ENCODE data around the gene FLNC. TPM values are rescaled to one million over a fixed set of nuclear protein-coding genes. Genes with fewer than 3 reads are reported as not detected.

The FLNC gene
- total RNA-seq, 1 donor from 2014 or later = 241 TPM

DNA sequence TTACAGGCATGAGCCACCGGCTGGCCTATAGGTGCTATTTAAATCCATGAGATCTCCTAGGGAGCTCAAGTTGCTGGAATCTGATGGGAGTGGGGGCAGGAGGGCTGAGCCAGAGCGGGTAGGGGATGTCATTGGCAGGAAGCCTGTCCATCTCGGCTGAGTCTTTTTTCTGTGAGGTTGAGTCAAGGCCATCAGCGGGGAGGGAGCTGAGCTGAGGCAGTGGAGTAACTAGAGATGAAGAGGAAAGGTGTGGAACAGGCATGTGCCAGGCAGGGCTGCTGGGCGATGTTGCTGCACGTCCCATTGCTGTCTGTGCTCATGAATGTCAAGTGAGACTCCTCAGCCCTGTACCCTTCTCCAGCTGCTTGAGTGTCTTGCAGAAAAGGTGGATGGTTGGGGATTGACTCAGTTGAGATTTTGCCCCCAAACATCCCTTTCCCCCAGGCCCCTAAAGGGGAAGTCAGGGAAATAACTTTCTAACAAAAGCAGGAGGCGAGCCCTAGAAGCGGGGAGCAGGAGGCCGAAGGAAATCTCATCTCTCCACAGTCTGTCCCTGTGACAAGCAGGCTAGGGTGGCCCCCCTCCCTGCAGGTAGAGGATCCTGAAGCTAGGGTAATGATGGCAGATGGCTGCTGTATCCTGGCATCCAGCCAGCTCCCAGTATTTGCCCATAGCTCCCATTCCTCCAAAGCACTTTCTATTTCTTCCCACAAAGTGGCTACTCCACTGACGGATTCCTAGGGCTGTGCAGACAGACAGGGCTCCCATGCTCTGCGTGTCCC lies 37.8 kb downstream of the FLNC start:
- peak overlapping the region; percentile 73 for H3K4me3 Mint-ChIP-seq (ENCODE audit: unreplicated experiment)
- DNase-seq = no peak
- H3K27ac Mint-ChIP-seq (ENCODE audit: unreplicated experiment) = no peak overlapping the region
- TF ChIP-seq, protein P1, sequence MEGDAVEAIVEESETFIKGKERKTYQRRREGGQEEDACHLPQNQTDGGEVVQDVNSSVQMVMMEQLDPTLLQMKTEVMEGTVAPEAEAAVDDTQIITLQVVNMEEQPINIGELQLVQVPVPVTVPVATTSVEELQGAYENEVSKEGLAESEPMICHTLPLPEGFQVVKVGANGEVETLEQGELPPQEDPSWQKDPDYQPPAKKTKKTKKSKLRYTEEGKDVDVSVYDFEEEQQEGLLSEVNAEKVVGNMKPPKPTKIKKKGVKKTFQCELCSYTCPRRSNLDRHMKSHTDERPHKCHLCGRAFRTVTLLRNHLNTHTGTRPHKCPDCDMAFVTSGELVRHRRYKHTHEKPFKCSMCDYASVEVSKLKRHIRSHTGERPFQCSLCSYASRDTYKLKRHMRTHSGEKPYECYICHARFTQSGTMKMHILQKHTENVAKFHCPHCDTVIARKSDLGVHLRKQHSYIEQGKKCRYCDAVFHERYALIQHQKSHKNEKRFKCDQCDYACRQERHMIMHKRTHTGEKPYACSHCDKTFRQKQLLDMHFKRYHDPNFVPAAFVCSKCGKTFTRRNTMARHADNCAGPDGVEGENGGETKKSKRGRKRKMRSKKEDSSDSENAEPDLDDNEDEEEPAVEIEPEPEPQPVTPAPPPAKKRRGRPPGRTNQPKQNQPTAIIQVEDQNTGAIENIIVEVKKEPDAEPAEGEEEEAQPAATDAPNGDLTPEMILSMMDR (IDR thresholded peaks at IDR 0.05; ENCODE audit: partially characterized antibody, unreplicated experiment) = no peak
- no peaks in the 10 kb centered on the region for H3K36me3 Mint-ChIP-seq (ENCODE audit: unreplicated experiment)
- H3K4me1 Mint-ChIP-seq (ENCODE audit: low read depth, unreplicated experiment) = peaks cover 11% of the 10 kb centered on the region
- peaks cover 12% of the 10 kb centered on the region for H3K27me3 Mint-ChIP-seq (ENCODE audit: unreplicated experiment)
- H3K9me3 Mint-ChIP-seq (ENCODE audit: unreplicated experiment) = peaks cover 6% of the 10 kb centered on the region

DNA sequence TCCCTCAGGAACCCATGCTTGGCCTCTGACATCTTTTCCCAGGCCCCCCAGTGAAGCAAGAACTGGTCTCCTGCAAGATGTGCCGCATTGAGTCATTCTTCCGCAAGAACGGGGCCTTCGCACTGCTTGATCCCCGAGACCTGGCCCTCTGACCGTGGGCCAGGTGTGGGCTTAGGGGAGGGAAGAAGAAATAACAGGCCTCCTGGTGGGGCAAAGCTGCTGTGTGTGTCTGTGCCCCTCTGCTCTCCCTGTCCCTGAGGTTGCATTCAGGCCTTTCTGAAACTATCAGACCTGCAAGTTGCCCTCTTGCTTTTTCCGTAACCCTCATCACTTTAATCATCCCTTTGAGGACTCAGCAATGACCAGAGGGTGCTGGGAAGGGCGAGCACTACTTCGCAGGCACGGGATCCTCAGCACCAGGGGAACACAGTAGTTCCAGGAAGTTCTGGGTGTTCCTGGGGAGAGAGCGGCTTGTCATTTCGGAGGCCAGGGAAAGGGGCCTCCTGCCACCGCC lies 38.5 kb downstream of the FLNC start:
- peaks cover 13% of the 10 kb centered on the region for H3K27me3 Mint-ChIP-seq (ENCODE audit: unreplicated experiment)
- TF ChIP-seq, protein P1 (IDR thresholded peaks at IDR 0.05; ENCODE audit: partially characterized antibody, unreplicated experiment) = no peak
- peaks cover 10% of the 10 kb centered on the region for H3K4me1 Mint-ChIP-seq (ENCODE audit: low read depth, unreplicated experiment)
- no peaks in the 10 kb centered on the region for H3K36me3 Mint-ChIP-seq (ENCODE audit: unreplicated experiment)
- peak overlapping the region; percentile 73 for H3K4me3 Mint-ChIP-seq (ENCODE audit: unreplicated experiment)
- peaks cover 8% of the 10 kb centered on the region for H3K9me3 Mint-ChIP-seq (ENCODE audit: unreplicated experiment)
- no peak overlapping the region for H3K27ac Mint-ChIP-seq (ENCODE audit: unreplicated experiment)
- DNase-seq = no peak

DNA sequence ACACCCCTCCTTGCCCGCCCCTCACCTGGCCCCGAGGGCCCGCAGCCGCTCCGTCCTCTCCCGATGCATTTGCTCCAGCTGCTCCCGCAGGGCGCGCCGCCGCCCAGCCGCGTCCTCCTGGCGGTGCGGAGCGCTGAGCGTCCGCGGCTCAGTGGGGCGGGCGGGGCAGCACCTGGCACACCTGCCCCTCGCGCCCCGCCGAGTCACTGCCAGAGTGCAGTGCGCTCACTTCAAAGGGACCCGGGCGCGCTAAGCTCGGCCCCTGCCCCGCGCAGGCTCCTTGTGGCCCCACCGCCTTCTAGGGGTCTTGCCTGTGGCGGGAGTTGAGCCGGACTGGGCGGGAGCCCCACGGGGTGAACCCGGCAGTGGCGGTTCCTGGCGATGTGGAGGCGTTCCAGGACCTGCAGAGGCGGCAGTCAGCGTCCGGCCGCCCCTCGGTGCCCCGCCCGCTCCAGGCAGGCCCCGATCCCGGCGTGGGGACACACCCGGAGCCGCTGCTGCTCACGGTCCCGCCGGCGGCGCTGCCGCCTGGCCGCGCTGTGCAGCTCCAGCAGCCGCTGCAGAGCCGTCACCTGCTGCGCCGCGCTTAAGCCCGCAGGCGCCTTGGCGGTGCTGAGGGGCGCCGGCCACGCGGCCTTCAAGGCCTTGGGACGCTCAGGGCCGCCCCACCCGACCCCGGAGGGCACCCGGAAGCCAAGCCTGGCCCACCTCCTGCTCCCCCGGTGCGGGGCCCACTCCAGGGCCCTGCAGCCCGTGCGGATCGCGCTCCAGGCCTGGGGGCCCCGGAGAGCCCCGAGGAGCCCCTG lies 39.1 kb downstream of the FLNC start:
- Mint-ChIP-seq H3K4me3 (ENCODE audit: unreplicated experiment) (peak overlapping the region; percentile 73), H3K27me3 (ENCODE audit: unreplicated experiment) (peaks cover 12% of the 10 kb centered on the region), H3K4me1 (ENCODE audit: low read depth, unreplicated experiment) (peaks cover 8% of the 10 kb centered on the region), H3K36me3 (ENCODE audit: unreplicated experiment) (no peaks in the 10 kb centered on the region), H3K27ac (ENCODE audit: unreplicated experiment) (no peak overlapping the region), H3K9me3 (ENCODE audit: unreplicated experiment) (peaks cover 8% of the 10 kb centered on the region)
- DNase-seq = peak; percentile 71
- TF ChIP-seq, protein P1 (IDR thresholded peaks at IDR 0.05; ENCODE audit: partially characterized antibody, unreplicated experiment) = no peak

DNA sequence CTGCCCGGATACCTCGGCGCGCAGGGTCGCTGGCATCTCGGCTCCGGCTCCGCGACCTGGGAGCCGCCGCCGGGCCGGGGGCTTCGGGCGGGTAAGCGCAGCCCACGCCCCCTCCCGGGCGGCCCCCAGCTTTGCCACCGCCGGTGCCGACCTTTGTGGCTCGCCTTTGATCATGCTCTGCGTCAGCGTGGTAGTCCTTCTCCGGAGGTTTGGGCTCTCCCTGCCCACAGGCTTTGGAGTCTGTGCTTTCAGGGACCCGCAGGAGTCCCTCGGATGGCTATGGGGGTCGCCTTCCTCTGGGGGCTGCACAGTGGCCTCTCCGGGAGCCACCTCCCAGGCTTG lies 39.7 kb downstream of the FLNC start:
- Mint-ChIP-seq H3K36me3 (ENCODE audit: unreplicated experiment) (no peaks in the 10 kb centered on the region), H3K4me3 (ENCODE audit: unreplicated experiment) (peak overlapping the region; percentile 84), H3K4me1 (ENCODE audit: low read depth, unreplicated experiment) (peaks cover 8% of the 10 kb centered on the region), H3K27me3 (ENCODE audit: unreplicated experiment) (peaks cover 12% of the 10 kb centered on the region), H3K27ac (ENCODE audit: unreplicated experiment) (no peak overlapping the region), H3K9me3 (ENCODE audit: unreplicated experiment) (peaks cover 8% of the 10 kb centered on the region)
- TF ChIP-seq, protein P1 (IDR thresholded peaks at IDR 0.05; ENCODE audit: partially characterized antibody, unreplicated experiment) = no peak
- no peak for DNase-seq

Measured in glutamatergic neuron (in vitro differentiated cells).